ENCODE data around the gene CYP4F8.
A peak's percentile ranks its signal among the peaks of the same experiment; 100 is the strongest.

Gene CYP4F8

DNA sequence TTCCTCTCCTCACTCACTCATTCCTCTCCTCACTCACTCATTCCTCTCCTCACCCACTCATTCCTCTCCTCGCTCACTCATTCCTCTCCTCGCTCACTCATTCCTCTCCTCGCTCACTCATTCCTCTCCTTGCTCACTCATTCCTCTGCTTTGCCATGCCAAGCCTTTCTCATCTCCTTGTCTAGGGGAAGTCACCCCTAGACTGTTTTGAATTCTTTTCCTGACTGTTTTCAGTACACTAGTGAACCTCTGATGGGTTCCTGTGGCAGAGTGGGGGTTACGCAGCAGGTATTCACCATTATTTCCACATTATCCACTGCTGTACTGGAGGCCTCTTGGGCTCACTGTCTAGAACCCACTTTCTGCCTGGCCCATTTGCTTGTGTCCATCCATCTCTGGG is 1.2 kb downstream of the CYP4F8 start:
- no peak for DNase-seq (ENCODE audit: low read depth in 2 of 2)

DNA sequence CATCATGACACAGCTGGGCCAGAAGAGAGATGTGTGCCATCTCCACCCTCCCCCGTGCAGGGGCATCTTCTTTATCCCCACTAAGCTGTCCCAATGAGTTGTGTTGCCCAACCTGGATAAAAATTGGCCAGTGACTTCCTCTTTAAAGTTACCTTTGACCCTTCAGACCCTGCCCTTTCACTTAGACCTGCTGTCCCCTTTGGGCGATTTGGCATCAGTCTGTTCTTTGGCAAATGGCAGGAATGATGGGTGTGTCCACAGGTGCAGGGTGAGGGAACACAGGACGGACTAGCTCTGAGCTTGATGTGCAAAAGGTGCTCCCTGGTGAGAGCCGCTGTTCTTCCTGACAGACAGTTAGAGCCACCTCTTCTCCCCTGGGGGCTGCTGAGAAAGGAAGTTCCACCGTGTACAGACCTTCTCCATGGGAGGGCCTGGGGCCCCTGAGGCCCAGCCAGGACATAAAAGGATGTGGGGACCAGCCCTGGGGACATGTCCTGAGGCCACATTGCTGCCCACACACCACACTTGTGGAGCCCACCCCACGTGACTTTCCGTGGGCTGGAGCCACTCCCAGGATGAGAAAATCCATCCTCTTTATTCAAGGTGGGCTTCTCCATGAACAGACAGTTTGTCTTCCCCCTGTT is 1.7 kb downstream of the CYP4F8 start:
- DNase-seq (ENCODE audit: low read depth in 2 of 2) = no peak

DNA sequence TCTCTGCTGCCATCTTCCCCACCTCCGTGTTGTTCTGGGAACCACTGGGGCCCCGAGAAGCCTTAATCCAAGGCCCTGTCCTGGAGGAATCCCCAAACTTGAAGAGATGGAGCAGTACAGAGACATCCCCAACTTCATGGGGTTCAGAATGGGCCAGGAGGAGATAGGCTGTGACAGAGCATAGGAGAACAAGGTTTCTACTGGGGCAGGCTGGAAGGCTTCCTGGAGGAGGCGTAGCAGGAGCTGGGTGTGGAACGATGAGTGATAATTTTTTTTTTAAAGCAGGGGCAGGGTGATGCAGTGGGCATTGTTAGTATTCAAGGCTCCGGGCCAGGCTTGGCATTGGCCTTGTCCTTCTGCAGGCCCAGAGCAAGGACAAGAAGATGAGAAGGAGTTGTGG is 3.3 kb downstream of the CYP4F8 start:
- no peak for DNase-seq (ENCODE audit: low read depth in 2 of 2)

DNA sequence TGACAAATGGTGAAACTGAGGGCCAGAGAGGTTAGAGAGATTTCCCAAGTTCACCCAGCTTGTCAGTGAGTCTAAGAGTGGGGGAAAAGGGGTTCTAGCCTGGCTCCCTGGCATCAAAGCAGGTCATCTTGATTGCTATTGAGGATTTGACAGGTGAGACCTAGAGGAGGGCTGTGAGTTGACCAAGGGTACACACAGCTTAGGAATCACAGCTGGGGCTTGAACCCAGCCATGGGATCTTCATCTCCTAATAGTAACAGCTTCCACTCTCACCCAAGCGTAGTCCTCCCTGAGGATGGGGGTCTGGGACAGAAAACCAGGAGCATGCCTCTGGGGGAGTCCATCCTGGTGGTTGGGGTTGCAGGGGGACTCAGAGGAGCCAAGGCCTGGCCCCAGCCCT is 6.8 kb downstream of the CYP4F8 start:
- DNase-seq (ENCODE audit: low read depth in 2 of 2) = no peak

DNA sequence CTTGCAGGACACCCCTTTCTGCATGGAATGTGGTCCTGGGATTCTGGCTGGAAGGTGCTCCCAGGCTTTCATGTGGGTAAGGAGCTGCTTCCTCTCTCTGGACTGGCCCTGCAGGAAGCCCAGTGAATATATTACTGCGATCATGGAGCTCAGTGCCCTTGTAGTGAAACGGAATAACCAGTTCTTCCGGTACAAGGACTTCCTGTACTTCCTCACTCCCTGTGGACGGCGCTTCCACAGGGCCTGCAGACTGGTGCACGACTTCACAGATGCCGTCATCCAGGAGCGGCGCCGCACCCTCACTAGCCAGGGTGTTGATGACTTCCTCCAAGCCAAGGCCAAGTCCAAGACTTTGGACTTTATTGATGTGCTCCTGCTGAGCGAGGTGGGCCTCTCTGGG is 8.0 kb downstream of the CYP4F8 start:
- DNase-seq (ENCODE audit: low read depth in 2 of 2) = no peak

DNA sequence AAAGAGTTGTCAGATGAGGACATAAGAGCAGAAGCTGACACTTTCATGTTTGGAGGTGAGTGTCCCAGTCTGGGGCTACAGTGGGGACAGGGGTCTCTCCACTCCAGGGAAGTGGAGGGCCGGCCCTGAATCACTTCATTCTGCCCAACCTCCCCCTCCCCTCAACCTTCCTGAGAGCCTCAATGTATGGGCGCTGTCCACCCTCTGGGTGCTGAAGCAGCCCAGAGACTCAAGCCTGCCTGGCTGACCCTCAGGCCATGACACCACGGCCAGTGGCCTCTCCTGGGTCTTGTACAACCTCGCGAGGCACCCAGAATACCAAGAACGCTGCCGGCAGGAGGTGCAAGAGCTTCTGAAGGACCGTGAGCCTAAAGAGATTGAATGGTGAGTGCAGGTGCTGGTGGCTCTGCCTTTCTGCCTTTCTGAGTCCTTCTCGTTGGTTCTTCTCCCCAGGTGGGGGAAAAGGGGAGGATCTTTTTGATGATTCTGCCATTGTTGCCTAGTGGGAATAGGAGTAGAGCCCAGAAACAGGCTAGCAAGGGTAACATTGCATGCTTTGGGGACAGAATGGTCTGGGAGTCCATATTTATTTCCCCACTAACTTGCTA is 8.8 kb downstream of the CYP4F8 start:
- DNase-seq (ENCODE audit: low read depth in 2 of 2) = no peak

DNA sequence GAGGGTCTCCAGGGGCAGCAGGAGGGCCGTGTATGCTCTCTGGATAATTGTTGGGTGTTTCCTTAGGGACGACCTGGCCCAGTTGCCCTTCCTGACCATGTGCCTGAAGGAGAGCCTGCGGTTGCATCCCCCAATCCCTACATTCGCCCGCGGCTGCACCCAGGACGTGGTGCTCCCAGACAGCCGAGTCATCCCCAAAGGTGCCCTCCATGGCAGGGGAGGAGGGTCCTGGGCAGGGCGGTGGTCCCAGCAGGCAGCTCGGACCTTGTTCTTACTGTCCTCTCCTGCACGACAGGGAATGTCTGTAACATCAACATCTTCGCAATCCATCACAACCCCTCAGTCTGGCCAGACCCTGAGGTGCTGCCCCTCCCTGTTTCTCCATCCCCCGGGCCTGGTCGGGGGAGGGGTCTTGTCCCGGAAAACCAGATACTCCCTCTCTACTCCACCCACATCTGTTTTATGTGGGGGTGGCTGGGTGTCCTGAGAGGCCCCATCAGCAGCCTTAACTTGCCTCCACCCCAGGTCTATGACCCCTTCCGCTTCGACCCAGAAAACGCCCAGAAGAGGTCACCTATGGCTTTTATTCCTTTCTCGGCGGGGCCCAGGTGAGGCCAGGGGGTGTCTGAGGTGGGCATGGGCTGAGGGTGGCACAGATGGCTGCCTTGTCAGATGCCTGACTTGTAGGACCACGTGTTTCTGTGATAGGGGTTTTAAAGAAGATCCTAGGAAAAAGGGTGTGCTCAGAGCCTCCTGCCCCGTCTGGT is 13.4 kb downstream of the CYP4F8 start:
- no peak for DNase-seq (ENCODE audit: low read depth in 2 of 2)

DNA sequence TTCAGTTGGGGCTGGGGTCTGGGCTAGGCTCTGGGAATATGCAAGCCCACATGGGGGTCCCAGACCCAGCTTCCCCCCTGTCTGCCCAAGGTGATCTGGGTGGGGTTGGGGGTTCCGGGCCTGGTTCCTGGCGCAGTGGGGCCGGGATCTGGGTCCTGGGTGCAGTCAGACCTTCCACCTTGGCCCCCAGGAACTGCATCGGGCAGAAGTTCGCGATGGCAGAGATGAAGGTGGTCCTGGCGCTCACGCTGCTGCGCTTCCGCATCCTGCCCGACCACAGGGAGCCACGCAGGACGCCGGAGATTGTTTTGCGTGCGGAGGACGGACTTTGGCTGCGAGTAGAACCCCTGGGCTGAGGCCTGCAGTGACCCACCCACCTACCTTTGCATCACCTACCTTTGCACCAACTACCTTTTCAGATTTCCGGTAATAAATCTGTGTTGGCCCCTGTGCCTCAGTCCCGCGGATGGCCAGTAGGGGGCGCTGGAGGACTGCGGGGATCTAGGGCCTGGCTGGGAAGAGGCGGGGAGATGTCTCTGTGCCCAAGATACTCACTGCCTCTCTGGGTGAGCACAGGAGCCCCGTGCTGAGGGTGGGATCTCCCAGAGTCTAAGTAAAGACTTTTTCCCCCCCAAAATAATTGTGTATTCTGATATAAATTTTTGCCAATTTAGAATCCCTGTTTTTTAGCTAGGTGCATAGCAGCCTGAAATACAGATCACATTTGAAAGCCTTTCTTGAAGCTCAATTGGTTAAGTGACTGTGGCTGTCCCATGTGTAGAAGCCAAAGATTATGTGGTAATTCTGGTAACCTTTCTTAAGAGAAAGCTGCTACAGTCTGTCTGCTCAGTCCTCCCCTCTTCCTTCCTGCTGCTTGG is 14.2 kb downstream of the CYP4F8 start:
- peak; percentile 67 to 84 for DNase-seq (ENCODE audit: low read depth in 2 of 2)

DNA sequence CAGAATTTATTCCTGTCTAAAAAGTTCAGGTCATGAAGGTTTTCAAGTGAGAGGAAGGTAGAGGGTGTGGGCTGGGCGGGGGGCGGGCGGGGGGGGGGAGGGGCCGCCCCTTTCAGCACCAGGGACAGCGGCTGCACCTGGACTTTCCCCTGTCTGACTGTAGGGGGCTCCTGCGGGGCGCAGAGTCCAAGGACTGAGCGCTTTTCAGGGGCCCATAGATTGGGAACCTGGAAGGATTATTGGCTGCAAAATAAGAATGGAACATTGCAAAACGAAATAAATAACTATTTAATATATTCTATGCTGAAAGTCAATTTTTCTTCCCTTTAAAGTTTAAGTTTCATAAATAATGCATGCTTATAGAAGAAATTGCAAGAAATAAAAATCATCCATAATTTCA is 16.8 kb downstream of the CYP4F8 start:
- no peak for DNase-seq (ENCODE audit: low read depth in 2 of 2)

DNA sequence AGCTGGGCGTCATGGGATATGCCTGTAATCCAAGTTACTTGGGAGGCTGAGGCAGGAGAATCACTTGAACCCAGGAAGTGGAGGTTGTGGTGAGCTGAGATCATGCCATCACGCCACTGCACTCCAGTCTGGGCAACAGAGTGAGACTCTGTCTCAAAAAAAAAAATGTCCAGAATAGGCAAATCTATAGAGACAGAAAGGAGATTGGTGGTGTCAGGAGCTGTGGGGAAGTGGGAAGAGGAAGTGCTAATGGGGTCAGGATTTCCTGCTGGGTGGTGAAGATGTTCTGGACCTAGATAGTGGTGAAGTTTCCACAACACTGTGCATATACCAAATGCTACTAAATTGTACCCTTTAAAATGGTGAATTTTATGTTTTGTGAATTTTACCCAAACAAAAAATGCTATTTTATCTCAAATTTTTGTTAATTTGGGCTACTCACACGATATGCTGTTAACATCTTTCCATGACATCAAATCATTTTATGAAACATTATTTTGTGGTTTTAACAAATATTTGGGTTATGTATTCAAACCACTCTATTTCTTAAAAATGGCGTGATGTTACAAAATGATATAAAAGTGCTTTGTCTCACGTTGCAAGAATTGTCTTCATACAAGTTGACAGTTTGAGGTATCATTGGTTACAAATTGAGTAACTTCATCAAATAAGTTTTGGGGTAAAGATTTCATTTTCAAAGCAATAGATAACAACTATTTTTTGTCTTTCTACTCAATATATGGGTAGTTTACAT is 18.2 kb downstream of the CYP4F8 start:
- DNase-seq (ENCODE audit: low read depth in 2 of 2) = no peak

DNA sequence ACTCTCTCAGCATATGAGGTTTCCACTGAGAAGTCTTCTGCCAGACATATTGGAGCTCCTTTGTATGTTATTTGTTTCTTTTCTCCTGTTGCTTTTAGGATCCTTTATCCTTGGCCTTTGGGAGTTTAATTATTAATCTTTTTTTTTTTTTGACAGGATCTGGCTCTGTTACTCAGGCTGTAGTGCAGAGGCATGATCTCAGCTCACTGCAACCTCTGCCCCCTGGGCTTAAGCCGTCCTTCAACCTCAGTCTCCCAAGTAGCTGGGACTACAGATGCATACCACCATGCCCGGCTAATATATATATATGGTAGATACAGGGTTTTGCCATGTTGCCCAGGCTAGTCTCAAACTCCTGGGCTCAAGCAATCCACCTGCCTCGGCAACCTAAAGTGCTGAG is 19.1 kb downstream of the CYP4F8 start:
- DNase-seq (ENCODE audit: low read depth in 2 of 2) = no peak

DNA sequence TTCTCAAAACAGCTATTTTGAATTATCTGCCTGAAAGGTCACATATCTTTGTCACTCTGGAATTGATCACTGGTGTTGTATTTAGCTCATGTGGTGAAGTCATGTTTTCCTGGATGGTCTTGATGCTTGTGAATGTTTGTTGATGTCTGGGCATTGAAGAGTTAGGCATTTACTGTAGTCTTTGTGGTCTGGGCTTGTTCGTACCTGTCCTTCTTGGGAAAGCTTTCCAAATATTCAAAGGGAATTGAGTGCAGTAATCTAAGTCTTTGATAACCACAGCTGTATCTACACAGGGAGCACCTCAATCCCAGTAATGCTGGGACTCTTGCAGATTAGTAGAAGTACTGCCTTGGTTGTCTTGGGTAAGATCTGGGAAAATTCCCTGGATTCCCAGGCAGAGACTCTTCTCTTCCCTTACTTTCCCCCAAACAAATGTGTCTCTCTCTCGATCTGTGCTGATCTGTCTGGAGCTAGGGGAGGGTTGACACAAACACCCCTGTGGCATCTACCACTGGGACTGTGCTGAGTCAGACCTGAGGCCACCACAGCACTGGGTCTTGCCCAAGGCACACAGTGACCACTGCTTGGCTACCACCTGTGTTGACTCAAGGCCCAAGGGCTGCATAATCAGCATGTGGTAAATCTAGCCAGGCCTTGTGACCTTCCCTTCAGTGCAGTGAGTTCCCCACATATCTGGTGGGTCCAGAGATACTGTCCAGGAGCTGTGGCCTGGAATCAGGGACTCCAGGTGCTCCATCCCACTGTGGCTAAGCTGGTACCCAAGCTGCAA is 20.2 kb downstream of the CYP4F8 start:
- no peak for DNase-seq (ENCODE audit: low read depth in 2 of 2)

DNA sequence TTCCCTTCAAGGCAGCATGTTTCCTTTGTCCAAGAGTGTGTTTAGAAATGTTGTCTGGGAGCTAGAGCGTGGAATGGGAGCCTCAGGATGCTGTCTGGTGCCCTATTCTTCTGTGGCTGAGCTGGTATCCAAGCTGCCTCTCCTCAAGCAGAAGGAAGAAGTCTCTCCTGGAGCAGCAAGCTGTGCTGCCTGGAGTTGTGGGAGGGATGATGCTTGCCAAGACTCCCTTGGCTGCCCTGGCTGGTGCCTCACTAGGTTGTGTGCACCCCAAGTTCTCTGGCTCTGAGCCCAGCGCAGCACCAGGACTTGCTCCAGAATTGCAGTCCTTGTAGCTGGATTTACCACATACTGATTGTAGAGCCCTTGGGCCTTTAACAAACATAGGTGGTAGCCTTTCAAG is 21.0 kb downstream of the CYP4F8 start:
- DNase-seq (ENCODE audit: low read depth in 2 of 2) = no peak

DNA sequence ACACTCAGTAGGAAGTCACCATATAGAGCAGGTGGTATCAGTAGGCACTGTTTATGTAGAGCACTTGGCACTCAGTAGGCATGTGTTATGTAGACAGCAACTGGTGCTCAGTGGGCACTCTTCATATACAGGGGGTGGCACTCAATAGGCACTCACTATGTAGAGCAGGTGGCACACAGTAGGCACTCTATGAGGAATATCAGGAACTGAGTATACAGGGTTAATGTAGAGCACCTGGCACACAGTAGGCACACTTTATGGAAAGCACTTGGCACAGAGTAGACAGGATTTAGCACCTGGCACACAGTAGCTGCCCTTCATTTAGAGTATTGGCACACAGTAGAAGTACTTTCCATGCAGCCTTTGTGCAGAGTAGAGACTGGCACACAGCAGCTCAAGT is 24.6 kb downstream of the CYP4F8 start:
- no peak for DNase-seq (ENCODE audit: low read depth in 2 of 2)

DNA sequence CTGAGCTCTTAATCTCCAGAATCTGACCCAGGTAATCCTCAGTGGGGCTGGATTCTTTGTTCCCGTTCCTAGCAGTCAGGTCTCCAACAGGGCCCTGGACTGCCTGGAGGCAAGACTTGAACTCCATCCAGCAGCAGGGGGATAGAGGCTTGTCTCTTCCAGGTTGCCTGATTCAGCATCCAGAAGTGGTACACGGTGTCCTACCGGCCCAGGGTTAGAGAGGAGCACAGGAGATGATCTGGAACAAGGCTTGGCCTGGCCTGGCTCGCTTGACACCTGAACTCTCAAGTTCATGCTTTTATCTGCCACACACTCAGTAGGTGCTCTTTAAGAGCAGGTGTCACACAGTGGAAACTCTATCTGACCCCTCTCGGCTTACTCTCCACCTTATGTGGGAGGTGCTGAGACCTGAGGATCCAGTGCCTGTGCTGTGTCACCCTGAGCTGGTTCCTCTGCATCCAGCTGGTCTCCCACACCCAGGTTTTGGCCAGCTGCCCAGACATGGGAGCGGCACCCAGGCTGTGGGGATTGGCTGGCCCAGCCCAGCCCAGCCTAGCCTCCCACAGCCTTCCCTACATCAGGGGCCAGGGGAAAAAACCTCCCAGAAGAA is 25.4 kb downstream of the CYP4F8 start, which contains the start of gene CYP4F3:
Gene CYP4F3, plus strand, starts transcription at position 604 of the 610 bp plus-strand sequence. CDS start 519 bp downstream, outside the sequence.
- DNase-seq (ENCODE audit: low read depth in 2 of 2) = no peak

DNA sequence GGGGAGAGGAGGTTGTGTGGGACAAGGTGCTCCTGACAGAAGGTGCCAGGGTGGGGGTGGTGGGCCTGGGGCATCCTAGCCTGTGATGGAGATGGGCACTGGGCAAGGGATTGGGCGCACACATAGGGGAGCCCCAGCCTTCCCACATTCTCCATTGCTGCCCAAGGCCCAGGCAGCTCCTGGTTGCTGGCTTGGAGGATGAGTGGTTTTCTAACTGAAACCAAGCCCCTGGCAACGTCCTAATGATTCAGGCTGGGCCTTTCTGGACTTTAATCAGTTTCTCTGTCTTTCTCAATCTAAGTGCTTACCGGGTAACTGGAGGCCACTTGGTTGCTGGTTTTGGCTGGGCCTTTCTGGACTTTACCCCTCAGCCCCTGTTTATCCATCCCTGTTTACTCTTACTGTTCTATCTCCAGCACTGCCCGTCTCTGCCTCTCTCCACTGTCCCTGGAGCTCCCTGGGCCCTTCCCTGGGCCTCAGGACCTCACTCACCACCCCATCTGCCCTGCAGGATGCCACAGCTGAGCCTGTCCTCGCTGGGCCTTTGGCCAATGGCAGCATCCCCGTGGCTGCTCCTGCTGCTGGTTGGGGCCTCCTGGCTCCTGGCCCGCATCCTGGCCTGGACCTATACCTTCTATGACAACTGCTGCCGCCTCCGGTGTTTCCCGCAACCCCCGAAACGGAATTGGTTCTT is 26.0 kb downstream of the CYP4F8 start:
- no peak for DNase-seq (ENCODE audit: low read depth in 2 of 2)

DNA sequence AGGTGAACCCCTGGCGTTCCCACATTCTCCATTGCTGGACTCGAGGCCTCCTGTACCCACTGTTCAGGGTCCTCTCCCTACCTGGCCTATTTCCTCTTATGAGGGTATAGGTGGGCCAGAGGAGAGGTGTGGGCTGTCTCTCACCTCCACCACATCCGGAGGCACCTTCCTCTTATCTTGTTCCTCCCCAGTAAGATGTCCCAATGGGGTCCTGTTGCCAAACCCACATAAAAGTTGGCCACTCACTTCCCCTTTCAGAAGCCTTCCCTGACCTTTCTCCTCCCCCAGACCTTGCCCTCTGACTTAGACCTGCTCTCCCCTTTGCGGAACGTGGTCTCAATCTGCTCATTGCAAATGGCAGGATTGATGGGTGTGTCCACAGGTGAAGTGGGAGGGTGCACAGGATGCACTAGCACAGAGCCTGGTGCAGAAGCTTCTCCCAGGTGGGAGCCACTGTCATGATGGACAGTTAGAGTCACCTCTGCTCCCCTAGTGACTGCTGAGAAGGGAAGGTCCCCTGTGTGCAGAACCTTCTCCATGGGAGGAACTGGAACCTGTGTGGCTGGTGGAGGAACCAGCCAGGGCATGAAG is 27.0 kb downstream of the CYP4F8 start:
- no peak for DNase-seq (ENCODE audit: low read depth in 2 of 2)

DNA sequence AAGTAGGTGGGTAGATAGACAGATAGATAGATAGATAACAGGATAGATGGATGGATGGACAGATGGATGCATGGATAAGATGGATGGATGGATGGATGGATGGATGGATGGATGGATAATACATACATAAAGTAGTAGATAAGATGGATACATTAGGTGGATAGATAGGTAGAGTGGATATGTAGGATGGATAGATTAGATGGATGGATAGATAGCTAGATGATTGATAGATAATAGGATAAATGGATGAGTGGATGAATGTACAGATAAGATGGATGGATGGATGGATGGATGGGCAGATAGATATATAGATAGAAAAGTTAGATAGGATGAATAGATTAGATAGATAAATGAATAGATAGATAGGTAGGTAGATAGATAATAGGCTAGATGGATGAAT is 27.8 kb downstream of the CYP4F8 start:
- no peak for DNase-seq (ENCODE audit: low read depth in 2 of 2)

DNA sequence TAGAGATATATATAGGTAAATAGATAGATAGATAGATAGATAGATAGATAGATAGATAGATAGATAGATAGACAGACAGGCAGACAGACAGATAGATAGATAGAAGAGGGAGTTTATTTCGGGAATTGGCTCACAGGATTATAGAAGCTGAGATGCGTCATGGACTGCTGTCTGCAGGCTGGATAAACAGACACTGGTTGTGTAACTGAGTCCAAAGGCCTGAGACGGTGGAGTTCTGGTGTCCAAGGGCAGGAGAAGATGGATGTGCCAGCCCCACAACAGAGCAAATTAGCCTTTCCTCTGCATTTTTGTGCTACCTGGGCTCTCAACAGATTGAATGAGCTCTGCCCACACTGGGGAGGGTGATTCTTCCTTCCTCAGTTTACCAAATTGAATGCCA is 28.4 kb downstream of the CYP4F8 start:
- no peak for DNase-seq (ENCODE audit: low read depth in 2 of 2)
